NB4 (cell line): ENCODE results near the gene GNG5.

Experiments used
- DNase-seq: peaks from one replicate; pipeline ENCODE4 v3.0.0; 2010; ENCODE audit warnings: low read depth
- H3K4me3 ChIP-seq: one replicate; pipeline ENCODE4 v1.5.1; 2011; ENCODE audit warnings: mild to moderate bottlenecking, low read depth, low read length, moderate library complexity
- CTCF ChIP-seq: IDR thresholded peaks from one replicate; pipeline ENCODE4 v1.5.1; 2012; ENCODE audit warnings: low read depth, low read length
- MAX ChIP-seq: IDR thresholded peaks from 2 replicates; pipeline ENCODE4 v1.6.1; 2011; ENCODE audit warnings: low read depth, low read length
- MYC ChIP-seq: IDR thresholded peaks from 2 replicates; pipeline ENCODE4 v1.6.1; 2011; ENCODE audit warnings: low read depth, low read length
- POLR2A ChIP-seq: IDR thresholded peaks from 2 replicates; pipeline ENCODE4 v1.6.1; 2011; ENCODE audit warnings: mild to moderate bottlenecking; ENCODE audit not compliant: insufficient read length; ENCODE audit errors: extremely low read depth

GNG5 gene

GRCh38 chr1:84497631-84498275 lies 8.6 kb downstream of the GNG5 start:
- TF ChIP-seq POLR2A (no peak), MAX (no peak), CTCF (no peak), MYC (no peak)
- DNase-seq = no peak
- no peak overlapping the region for H3K4me3 ChIP-seq

- TF ChIP-seq MYC (no peak), POLR2A (no peak), MAX (no peak), CTCF (no peak)
- H3K4me3 ChIP-seq = no peak overlapping the region
- DNase-seq = no peak
Observed at GRCh38 chr1:84496498-84496897, 9.9 kb downstream of the GNG5 start.

DNA sequence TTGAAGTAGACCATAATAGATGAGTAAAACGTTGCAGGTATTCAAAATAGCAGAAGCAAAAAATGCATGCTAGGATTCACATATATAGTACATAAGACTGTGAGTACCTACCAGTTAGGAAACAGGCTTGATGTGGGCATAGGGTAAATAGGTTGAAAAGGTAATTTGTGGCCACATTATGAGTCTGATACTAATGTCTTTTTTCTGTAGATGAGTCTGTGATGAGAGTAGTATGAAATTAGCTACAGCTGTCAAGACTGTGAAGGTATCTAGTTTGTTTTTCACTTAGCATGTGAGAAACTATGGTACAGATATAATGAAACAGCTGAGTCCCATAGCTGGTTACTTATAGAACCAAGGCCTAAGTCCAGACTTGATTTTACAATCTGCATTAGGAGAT lies 12.6 kb downstream of the GNG5 start:
- DNase-seq = no peak
- no peak overlapping the region for H3K4me3 ChIP-seq
- no peak for TF ChIP-seq MAX
- no peak for TF ChIP-seq CTCF
- no peak for TF ChIP-seq POLR2A
- TF ChIP-seq MYC = no peak

DNA sequence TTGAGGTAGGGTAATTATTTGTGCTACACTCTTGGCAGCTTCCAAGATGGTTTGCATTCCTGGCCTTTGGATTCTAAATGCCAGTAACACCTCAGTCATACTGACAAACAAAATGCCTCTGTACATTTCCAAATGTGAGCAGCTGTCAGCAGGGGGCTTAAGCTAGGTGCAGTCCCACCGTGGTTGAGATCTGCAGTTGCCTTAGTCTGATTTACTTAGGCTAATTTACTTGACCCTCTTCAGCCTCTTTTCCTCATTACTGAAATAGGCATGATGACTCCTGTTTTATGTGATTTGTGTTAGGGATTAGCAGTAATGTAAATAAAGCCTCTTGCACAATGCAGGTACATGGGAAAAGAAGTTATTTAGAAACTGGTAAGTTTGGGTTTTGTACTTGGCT lies 13.7 kb downstream of the GNG5 start:
- no peak for TF ChIP-seq MYC
- TF ChIP-seq POLR2A = no peak
- TF ChIP-seq MAX = no peak
- no peak for TF ChIP-seq CTCF
- DNase-seq = no peak
- H3K4me3 ChIP-seq = no peak overlapping the region

GRCh38 chr1:84489766-84490165 lies 16.6 kb downstream of the GNG5 start:
- DNase-seq = no peak
- no peak overlapping the region for H3K4me3 ChIP-seq
- no peak for TF ChIP-seq CTCF
- no peak for TF ChIP-seq MAX
- TF ChIP-seq POLR2A = no peak
- TF ChIP-seq MYC = no peak

DNA sequence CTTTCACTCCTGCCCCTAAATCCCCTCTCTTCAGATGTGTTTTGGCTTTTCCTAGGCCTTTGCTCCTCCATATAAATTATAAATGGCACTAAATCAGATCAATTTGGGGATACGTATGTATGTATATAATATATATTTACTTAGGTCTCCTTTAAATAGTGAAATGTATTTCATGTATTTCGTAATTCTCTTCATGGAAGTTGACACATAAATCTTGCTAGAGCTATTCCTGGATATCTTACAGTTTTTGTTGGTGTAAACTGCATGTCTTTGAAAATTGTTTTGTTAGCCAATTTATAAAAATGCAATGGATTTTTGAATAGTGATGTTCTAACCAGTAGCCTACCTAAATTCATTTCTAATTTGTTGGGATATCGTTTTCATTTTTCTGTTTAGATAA lies 18.3 kb downstream of the GNG5 start:
- no peak overlapping the region for H3K4me3 ChIP-seq
- no peak for DNase-seq
- TF ChIP-seq MYC (no peak), CTCF (no peak), POLR2A (no peak), MAX (no peak)
